Fibroblast of mammary gland (primary cell): ENCODE measurements around the gene ALG6.

Experiments used
- DNase-seq: peaks from one replicate; pipeline ENCODE4 v3.0.0-alpha.2; 2010; ENCODE audit warnings: low read depth
- H3K4me3 ChIP-seq: 2 replicates; pipeline ENCODE4 v1.5.1; 2011; ENCODE audit warnings: low read depth, mild to moderate bottlenecking, low read length, moderate library complexity; ENCODE audit not compliant: control insufficient read depth
- CTCF ChIP-seq: conservative IDR thresholded peaks from 2 replicates; pipeline ENCODE4 v1.5.1; 2011; ENCODE audit warnings: low read depth, low read length, inconsistent platforms; ENCODE audit not compliant: control insufficient read depth, insufficient read depth

Gene ALG6

GRCh38 chr1:63423649-63424048 lies 56.2 kb downstream of the ALG6 start:
- DNase-seq = no peak

DNA sequence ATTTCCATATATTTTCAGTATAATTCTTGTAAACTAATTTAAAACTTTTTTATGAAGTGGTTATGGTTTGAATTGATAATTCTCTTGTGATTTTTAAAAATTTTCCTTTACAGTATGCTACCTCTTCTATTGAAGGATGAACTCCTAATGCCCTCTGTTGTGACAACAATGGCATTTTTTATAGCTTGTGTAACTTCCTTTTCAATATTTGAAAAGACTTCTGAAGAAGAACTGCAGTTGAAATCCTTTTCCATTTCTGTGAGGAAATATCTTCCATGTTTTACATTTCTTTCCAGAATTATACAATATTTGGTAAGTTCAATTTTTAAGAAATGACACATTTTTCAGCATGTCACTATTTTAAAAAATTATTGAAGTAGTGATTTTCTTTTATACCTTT lies 61.4 kb downstream of the ALG6 start:
- no peak for DNase-seq
- no peak for TF ChIP-seq CTCF
- no peak overlapping the region for H3K4me3 ChIP-seq

More at GRCh38 chr1:63423649-63424048, 56.2 kb downstream of the ALG6 start:
- H3K4me3 ChIP-seq = no peak overlapping the region
- no peak for TF ChIP-seq CTCF

DNA sequence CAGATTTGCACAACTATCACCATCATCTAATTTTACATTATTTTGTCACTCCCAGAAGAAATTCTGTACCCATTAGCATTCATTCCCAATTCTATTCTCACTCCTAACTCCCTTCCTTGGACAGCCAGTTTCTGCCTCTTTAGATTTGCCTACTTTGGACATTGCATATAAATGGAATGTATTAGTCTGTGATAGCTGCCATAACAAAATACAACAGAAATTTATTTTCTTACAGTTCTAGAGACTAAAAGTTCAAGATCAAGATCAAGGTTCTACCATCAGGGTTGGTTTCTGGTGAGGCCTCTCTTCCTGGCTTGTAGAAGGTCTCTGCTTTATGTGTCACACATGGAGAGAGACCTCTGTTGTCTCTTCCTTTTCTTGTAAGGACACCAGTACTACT lies 61.9 kb downstream of the ALG6 start:
- no peak for TF ChIP-seq CTCF
- H3K4me3 ChIP-seq = no peak overlapping the region
- DNase-seq = no peak

DNA sequence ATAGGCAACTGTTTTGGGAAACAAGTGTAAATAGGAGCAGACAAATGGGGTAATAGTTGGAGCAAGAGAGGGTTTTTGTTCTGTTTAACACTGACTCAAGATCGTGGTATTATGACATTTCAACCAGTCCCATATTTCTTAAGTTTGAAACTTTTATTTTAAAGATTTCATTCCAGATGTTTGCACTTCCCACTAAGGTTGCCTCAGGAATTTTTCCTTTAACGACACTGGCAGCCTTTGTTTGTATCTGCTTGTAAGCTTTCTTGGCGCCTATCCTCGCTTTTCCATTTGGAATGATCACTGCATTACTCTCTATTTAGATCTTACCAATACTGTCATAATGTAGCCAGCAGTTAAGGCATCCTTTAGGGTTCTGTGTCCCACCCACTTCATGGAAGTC lies 67.7 kb downstream of the ALG6 start:
- no peak overlapping the region for H3K4me3 ChIP-seq
- peak; percentile 20 for DNase-seq
- TF ChIP-seq CTCF = no peak

- peak; percentile 30 for DNase-seq
- H3K4me3 ChIP-seq = no peak overlapping the region
- no peak for TF ChIP-seq CTCF
These were observed 74.7 kb downstream of the ALG6 start for GRCh38 chr1:63442141-63442475.

DNA sequence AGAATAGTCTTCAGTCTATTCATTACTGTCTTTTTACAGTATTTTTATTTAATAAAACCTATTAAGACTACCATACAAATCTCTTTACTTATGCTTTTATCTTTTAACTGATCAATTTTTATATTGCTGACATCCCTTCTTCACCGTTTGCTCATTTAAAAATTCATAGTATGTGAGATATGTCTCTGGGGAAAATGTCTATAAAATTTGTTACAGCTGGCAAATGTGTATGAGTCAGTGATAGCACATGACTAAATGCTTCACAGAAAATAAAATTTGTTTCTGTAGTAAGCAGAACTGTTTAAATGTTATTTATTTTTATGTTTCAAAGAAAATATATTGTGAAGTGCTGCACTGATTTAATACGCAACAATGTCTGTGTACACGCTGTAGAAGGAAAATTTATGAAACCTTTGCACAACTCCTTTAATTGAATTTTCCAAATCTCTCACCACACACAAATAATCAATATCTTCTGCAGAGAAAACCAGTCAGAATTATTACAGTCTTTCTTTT lies 81.4 kb downstream of the ALG6 start:
- no peak for TF ChIP-seq CTCF
- DNase-seq = peak; percentile 57
- H3K4me3 ChIP-seq = no peak overlapping the region

DNA sequence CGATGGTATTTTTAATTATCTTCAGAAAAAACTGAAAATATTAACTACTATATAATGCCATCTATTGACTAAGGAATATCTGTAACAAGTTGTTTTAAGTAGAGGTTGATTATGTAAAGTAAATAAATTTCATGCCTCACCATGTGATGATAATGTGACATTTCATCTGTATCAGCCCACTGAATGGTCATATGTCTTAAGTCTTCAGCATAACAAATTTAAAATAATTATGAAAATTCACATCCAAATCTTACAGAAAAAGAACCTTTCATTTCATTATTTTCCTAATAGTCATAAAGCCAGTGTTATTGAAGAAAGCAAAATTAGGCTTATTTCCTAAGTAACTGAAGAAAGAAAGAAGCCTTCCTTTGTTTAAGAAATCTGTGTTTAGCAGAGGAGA lies 83.0 kb downstream of the ALG6 start:
- no peak overlapping the region for H3K4me3 ChIP-seq
- no peak for TF ChIP-seq CTCF
- no peak for DNase-seq
